SKM-1 (cell line): ENCODE results near the gene IQCF6.
A peak's percentile ranks its signal among the peaks of the same experiment; 100 is the strongest.
"Not testable (repeated sequence)": the region's sequence is repeated elsewhere in the genome, so short reads cannot be mapped to it uniquely, and the experiment has no call there.

Experiments used
- DNase-seq: peaks from one replicate; lab custom pipeline; 2025; ENCODE audit not compliant: unreplicated experiment; lab: John Stamatoyannopoulos, UW

IQCF6 gene

GRCh38 chr3:51773529-51774056 lies 5.4 kb downstream of the IQCF6 start:
- DNase-seq = no peak

GRCh38 chr3:51759203-51759602 lies 19.8 kb downstream of the IQCF6 start:
- DNase-seq = no peak

- DNase-seq = not testable (repeated sequence)
These were observed 25.0 kb downstream of the IQCF6 start for GRCh38 chr3:51753763-51754750.

- DNase-seq = no peak
These were observed 27.8 kb downstream of the IQCF6 start for GRCh38 chr3:51751287-51751686.

- no peak for DNase-seq
These were observed 28.2 kb downstream of the IQCF6 start for GRCh38 chr3:51750878-51751277.

GRCh38 chr3:51748327-51748726 lies 30.7 kb downstream of the IQCF6 start:
- no peak for DNase-seq

- no peak for DNase-seq
These were observed 31.2 kb downstream of the IQCF6 start for GRCh38 chr3:51747840-51748239.

GRCh38 chr3:51742978-51743377 lies 36.1 kb downstream of the IQCF6 start:
- peak; percentile 78 for DNase-seq

GRCh38 chr3:51742320-51742719 lies 36.7 kb downstream of the IQCF6 start:
- DNase-seq = not testable (repeated sequence)

GRCh38 chr3:51739110-51739509 lies 39.9 kb downstream of the IQCF6 start:
- no peak for DNase-seq

- DNase-seq = no peak
These were observed 43.1 kb downstream of the IQCF6 start for GRCh38 chr3:51735950-51736349.

- DNase-seq = no peak
These were observed 44.0 kb downstream of the IQCF6 start for GRCh38 chr3:51735039-51735438.

GRCh38 chr3:51734572-51734907 lies 44.5 kb downstream of the IQCF6 start:
- DNase-seq = no peak

GRCh38 chr3:51733859-51734571 lies 45.0 kb downstream of the IQCF6 start:
- no peak for DNase-seq

GRCh38 chr3:51729042-51729633 lies 49.9 kb downstream of the IQCF6 start:
- DNase-seq = no peak
